Measurements from ENCODE around the gene SORCS3. TPM values are rescaled to one million over a fixed set of nuclear protein-coding genes. Genes with fewer than 3 reads are reported as not detected.

The SORCS3 gene
- polyA plus RNA-seq, 4 donors, result 0.07 to 0.31 TPM; not detected in 2

DNA sequence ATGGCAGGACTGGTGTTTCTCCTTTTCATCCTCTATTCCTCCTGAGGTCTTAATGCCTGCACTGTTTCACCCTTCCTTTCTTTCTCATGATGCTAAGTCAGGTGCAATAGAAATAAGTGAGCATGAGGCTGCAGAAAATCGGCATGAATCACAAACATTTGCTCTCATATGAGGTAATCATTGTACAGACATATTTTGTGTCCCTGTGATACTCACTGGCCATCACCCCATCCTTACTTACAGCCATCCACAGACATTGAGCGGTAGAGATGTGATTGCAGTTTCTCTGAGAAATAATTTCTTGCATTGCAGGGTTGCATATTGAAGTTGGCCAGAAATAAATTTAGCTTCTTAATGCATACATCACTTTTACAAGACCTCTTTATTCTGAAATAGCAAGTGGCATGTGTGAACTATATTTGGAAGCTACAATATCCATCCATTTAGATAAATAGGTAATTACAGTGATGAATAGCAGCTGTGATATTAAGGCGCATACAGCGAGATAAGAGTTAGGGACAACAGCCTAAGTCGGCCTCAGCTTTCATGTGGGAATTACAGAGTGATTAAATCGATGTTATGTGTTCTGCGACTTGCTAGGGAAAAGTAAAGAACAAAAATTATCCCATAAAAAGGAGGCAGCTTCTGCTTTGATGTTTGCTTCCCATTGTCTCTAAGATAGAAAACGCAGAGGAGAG is 612.6 kb downstream of the SORCS3 start:
- Histone ChIP-seq H3K9me3 (ENCODE audit: control insufficient read depth in 2 of 2, insufficient read depth in 1 of 2, low read depth in 1 of 2, low read length in 1 of 2) (no peaks in the 10 kb centered on the region), H3K4me1 (ENCODE audit: control insufficient read depth in 3 of 3, insufficient read depth in 2 of 3, low read depth in 1 of 3, low read length in 2 of 3) (no peaks in the 10 kb centered on the region), H3K27me3 (ENCODE audit: control insufficient read depth in 3 of 3, insufficient read depth in 3 of 3, low read length in 3 of 3) (no peaks in the 10 kb centered on the region), H3K36me3 (ENCODE audit: control insufficient read depth in 3 of 3, insufficient read depth in 2 of 3, low read depth in 1 of 3, low read length in 3 of 3) (no peaks in the 10 kb centered on the region), H3K27ac (ENCODE audit: low read depth in 1 of 3, low read length in 2 of 3) (no peak overlapping the region), H3K4me3 (ENCODE audit: low read depth in 1 of 3, low read length in 3 of 3) (no peak overlapping the region)
- 22 to 69% (median 47%) methylated on average over 8 of the region's 8 CpGs for WGBS, 3 donors
- no peak for DNase-seq
- no peak for FAIRE-seq

DNA sequence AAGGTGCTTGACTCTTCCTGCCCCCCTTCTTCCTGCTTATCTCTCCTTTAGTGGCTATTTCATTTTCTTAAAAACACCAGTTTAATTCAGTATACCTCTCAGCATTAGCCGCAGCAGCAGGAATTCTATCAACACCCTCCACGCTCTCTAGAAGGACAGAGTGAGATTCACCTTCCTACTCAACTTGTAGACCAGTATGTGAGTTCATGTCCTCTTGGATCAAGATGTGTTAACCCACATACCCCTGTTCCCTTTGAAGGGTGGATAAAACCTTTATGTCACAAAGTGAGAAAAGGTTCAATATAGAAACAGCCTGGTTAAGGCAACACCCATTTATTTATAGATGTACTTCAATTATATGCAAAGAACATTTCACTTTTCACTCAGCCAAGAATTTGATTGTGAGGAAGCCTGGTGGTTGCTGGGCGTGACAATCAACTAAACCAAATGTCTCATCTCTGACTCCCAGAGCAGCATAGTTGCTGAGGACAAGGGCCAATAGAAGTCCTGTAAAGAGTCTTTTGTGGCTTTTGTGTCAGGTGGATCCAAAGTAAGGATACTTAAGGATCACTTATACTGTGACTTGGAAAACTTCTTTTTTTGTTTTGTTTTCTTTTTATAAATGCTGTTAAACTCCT is 617.1 kb downstream of the SORCS3 start:
- H3K36me3 ChIP-seq (ENCODE audit: control insufficient read depth in 3 of 3, insufficient read depth in 2 of 3, low read depth in 1 of 3, low read length in 3 of 3), result no peaks in the 10 kb centered on the region
- H3K9me3 ChIP-seq (ENCODE audit: control insufficient read depth in 2 of 2, insufficient read depth in 1 of 2, low read depth in 1 of 2, low read length in 1 of 2), result no peaks in the 10 kb centered on the region
- H3K4me1 ChIP-seq (ENCODE audit: control insufficient read depth in 3 of 3, insufficient read depth in 2 of 3, low read depth in 1 of 3, low read length in 2 of 3), result no peaks in the 10 kb centered on the region
- no peaks in the 10 kb centered on the region for H3K27me3 ChIP-seq (ENCODE audit: control insufficient read depth in 3 of 3, insufficient read depth in 3 of 3, low read length in 3 of 3)
- no peak overlapping the region for H3K4me3 ChIP-seq (ENCODE audit: low read depth in 1 of 3, low read length in 3 of 3)
- 83 to 85% (median 85%) methylated on average over 3 of the region's 3 CpGs for WGBS, 3 donors
- FAIRE-seq (no peak), DNase-seq (no peak)
- no peak overlapping the region for H3K27ac ChIP-seq (ENCODE audit: low read depth in 1 of 3, low read length in 2 of 3)

DNA sequence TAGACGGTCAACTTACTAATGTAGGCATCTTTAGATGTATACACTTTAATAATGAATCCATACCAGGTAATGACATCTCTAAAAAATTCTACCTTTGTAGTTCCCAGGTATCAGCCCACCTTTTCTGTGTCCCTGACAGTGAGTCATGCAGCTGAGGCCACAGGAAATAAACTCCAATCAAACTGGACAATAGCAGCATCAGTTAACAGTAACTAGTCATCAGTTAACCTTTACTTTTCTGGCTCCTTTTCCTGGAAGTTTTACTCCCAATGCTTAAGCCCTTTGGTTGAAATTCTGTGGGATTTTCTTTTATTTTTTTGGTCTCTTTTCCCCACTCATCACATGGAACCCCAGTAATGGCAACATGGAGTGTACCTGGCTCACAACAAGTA is 617.6 kb downstream of the SORCS3 start:
- H3K27ac ChIP-seq (ENCODE audit: low read depth in 1 of 3, low read length in 2 of 3), result no peak overlapping the region
- H3K4me1 ChIP-seq (ENCODE audit: control insufficient read depth in 3 of 3, insufficient read depth in 2 of 3, low read depth in 1 of 3, low read length in 2 of 3), result no peaks in the 10 kb centered on the region
- DNase-seq (no peak), FAIRE-seq (no peak)
- no peak overlapping the region for H3K4me3 ChIP-seq (ENCODE audit: low read depth in 1 of 3, low read length in 3 of 3)
- no peaks in the 10 kb centered on the region for H3K9me3 ChIP-seq (ENCODE audit: control insufficient read depth in 2 of 2, insufficient read depth in 1 of 2, low read depth in 1 of 2, low read length in 1 of 2)
- no peaks in the 10 kb centered on the region for H3K27me3 ChIP-seq (ENCODE audit: control insufficient read depth in 3 of 3, insufficient read depth in 3 of 3, low read length in 3 of 3)
- 76 to 84% (median 77%) methylated on average over 1 of the region's 1 CpG for WGBS, 3 donors
- H3K36me3 ChIP-seq (ENCODE audit: control insufficient read depth in 3 of 3, insufficient read depth in 2 of 3, low read depth in 1 of 3, low read length in 3 of 3), result no peaks in the 10 kb centered on the region

DNA sequence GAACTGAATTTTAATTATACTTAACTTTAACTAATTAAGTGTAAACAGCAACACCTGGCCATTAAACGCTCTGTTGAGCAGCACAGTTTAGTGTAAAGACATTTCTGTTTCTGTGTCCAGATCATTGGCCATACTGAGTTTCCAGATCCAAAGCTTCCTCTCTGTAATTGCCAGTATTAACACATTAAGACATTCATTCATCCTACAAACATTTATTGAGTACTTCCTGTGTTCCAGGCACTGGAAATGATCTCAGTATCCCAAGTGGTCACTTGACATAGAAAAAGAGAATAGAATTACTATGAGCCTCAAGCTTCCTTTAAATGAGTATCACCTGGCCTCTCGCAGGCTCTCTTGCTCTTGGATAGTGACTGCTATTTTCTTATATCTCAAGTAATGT is 618.1 kb downstream of the SORCS3 start:
- no peak overlapping the region for H3K4me3 ChIP-seq (ENCODE audit: low read depth in 1 of 3, low read length in 3 of 3)
- DNase-seq (no peak), FAIRE-seq (no peak)
- H3K36me3 ChIP-seq (ENCODE audit: control insufficient read depth in 3 of 3, insufficient read depth in 2 of 3, low read depth in 1 of 3, low read length in 3 of 3), result no peaks in the 10 kb centered on the region
- H3K27me3 ChIP-seq (ENCODE audit: control insufficient read depth in 3 of 3, insufficient read depth in 3 of 3, low read length in 3 of 3), result no peaks in the 10 kb centered on the region
- no peaks in the 10 kb centered on the region for H3K9me3 ChIP-seq (ENCODE audit: control insufficient read depth in 2 of 2, insufficient read depth in 1 of 2, low read depth in 1 of 2, low read length in 1 of 2)
- no peak overlapping the region for H3K27ac ChIP-seq (ENCODE audit: low read depth in 1 of 3, low read length in 2 of 3)
- H3K4me1 ChIP-seq (ENCODE audit: control insufficient read depth in 3 of 3, insufficient read depth in 2 of 3, low read depth in 1 of 3, low read length in 2 of 3), result no peaks in the 10 kb centered on the region
- WGBS, 3 donors, result 72 to 85% (median 77%) methylated on average over 2 of the region's 2 CpGs

DNA sequence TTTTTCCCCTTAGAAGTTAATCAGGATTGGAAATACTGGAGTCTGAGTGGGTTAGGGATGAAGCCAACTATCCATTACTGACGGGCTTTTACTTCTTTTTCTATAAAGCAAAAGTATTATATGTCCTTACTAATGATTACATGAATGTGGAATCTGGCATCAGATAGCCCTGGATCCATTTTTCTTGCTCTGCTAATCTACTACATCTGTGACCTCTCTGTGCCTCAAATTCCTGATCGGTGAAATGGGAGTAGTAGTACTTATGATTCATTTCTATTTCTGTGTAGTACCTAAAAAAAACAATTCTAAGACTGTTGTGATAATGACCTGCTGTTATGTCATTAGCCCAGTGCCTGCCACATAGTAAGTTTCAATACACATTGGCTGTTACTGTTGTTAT is 621.6 kb downstream of the SORCS3 start:
- no peaks in the 10 kb centered on the region for H3K27me3 ChIP-seq (ENCODE audit: control insufficient read depth in 3 of 3, insufficient read depth in 3 of 3, low read length in 3 of 3)
- DNase-seq, result no peak
- 74 to 86% (median 75%) methylated on average over 2 of the region's 2 CpGs for WGBS, 3 donors
- H3K9me3 ChIP-seq (ENCODE audit: control insufficient read depth in 2 of 2, insufficient read depth in 1 of 2, low read depth in 1 of 2, low read length in 1 of 2), result no peaks in the 10 kb centered on the region
- no peak overlapping the region for H3K27ac ChIP-seq (ENCODE audit: low read depth in 1 of 3, low read length in 2 of 3)
- H3K4me1 ChIP-seq (ENCODE audit: control insufficient read depth in 3 of 3, insufficient read depth in 2 of 3, low read depth in 1 of 3, low read length in 2 of 3), result no peaks in the 10 kb centered on the region
- H3K4me3 ChIP-seq (ENCODE audit: low read depth in 1 of 3, low read length in 3 of 3), result no peak overlapping the region
- no peak for FAIRE-seq
- no peaks in the 10 kb centered on the region for H3K36me3 ChIP-seq (ENCODE audit: control insufficient read depth in 3 of 3, insufficient read depth in 2 of 3, low read depth in 1 of 3, low read length in 3 of 3)

DNA sequence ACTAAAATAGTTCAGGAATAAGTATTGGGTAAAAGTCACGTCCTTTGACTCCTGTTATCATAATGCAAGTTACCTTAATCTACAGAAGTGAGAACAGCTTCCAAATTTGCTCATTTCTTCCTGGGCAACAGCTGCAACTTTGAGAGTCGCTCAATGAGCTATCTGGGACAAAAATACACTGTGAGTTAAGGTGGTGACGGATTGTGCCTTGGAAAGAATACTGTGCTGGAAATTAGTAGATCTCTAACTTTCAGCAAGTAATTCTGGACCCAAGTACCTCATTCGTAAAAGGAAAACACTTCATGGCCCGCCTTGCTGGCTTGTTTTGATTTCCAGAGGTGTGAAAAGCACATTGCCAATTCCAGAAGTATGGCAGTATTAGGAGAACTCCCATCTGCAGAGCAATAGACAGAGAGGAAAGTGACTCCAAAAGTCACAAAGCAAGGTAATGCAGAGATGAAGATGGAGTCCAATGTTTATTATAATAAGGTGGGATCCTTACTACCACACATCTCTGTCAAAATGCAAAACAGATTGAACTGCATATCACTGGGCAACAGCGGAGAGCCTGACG is 626.0 kb downstream of the SORCS3 start:
- Histone ChIP-seq H3K27ac (ENCODE audit: low read depth in 1 of 3, low read length in 2 of 3) (no peak overlapping the region), H3K4me1 (ENCODE audit: control insufficient read depth in 3 of 3, insufficient read depth in 2 of 3, low read depth in 1 of 3, low read length in 2 of 3) (no peaks in the 10 kb centered on the region), H3K27me3 (ENCODE audit: control insufficient read depth in 3 of 3, insufficient read depth in 3 of 3, low read length in 3 of 3) (no peaks in the 10 kb centered on the region), H3K36me3 (ENCODE audit: control insufficient read depth in 3 of 3, insufficient read depth in 2 of 3, low read depth in 1 of 3, low read length in 3 of 3) (no peaks in the 10 kb centered on the region), H3K9me3 (ENCODE audit: control insufficient read depth in 2 of 2, insufficient read depth in 1 of 2, low read depth in 1 of 2, low read length in 1 of 2) (no peaks in the 10 kb centered on the region), H3K4me3 (ENCODE audit: low read depth in 1 of 3, low read length in 3 of 3) (no peak overlapping the region)
- DNase-seq (no peak), FAIRE-seq (no peak)
- WGBS, 3 donors, result 70 to 83% (median 82%) methylated on average over 7 of the region's 7 CpGs

DNA sequence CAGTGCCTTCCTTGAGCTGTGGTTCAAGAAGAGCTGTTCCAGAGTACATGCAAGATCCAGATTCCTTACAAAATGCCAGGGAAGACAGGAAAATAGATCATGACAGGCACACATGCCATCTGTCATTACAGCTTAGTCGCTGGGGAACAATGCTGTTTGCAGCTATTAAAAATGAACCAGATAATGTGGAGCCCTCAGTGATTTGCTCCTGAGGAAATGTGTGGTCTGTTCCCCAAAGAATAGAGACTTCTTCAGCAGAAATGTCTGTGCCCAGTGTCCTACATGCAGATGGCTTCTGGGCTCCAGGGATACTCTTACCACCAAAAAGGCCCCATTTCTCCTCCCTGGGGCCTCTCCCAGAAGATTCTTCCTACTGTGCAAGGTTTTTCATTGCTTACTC is 627.9 kb downstream of the SORCS3 start:
- Histone ChIP-seq H3K4me3 (ENCODE audit: low read depth in 1 of 3, low read length in 3 of 3) (no peak overlapping the region), H3K27ac (ENCODE audit: low read depth in 1 of 3, low read length in 2 of 3) (no peak overlapping the region), H3K9me3 (ENCODE audit: control insufficient read depth in 2 of 2, insufficient read depth in 1 of 2, low read depth in 1 of 2, low read length in 1 of 2) (no peaks in the 10 kb centered on the region), H3K36me3 (ENCODE audit: control insufficient read depth in 3 of 3, insufficient read depth in 2 of 3, low read depth in 1 of 3, low read length in 3 of 3) (no peaks in the 10 kb centered on the region), H3K4me1 (ENCODE audit: control insufficient read depth in 3 of 3, insufficient read depth in 2 of 3, low read depth in 1 of 3, low read length in 2 of 3) (no peaks in the 10 kb centered on the region), H3K27me3 (ENCODE audit: control insufficient read depth in 3 of 3, insufficient read depth in 3 of 3, low read length in 3 of 3) (no peaks in the 10 kb centered on the region)
- DNase-seq (no peak), FAIRE-seq (no peak)
- WGBS, 3 donors, result 48 to 61% (median 52%) methylated on average over 1 of the region's 1 CpG

DNA sequence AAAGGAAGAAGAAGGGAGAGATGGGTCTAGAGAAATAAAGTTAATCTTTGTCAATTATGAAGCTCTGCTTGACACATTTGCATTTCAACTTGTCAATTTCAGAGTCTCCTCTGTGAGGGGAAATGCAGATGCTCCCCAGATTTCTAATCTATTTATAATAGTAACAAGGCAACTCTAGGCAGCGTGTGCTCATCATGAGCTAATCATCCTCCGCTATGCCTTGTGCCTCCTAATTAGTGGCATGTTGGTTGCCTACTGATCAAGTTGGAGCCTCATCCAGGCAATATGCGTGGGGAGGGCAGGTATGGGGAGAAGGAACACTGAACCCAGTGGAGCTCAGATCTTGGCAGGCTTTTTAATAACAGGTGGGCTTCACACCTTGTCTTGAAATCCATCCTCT is 628.6 kb downstream of the SORCS3 start:
- no peak for FAIRE-seq

More for the DNA sequence above, 628.6 kb downstream of the SORCS3 start:
- Histone ChIP-seq H3K27ac (ENCODE audit: low read depth in 1 of 3, low read length in 2 of 3) (no peak overlapping the region), H3K4me1 (ENCODE audit: control insufficient read depth in 3 of 3, insufficient read depth in 2 of 3, low read depth in 1 of 3, low read length in 2 of 3) (no peaks in the 10 kb centered on the region), H3K36me3 (ENCODE audit: control insufficient read depth in 3 of 3, insufficient read depth in 2 of 3, low read depth in 1 of 3, low read length in 3 of 3) (no peaks in the 10 kb centered on the region), H3K9me3 (ENCODE audit: control insufficient read depth in 2 of 2, insufficient read depth in 1 of 2, low read depth in 1 of 2, low read length in 1 of 2) (no peaks in the 10 kb centered on the region), H3K4me3 (ENCODE audit: low read depth in 1 of 3, low read length in 3 of 3) (no peak overlapping the region), H3K27me3 (ENCODE audit: control insufficient read depth in 3 of 3, insufficient read depth in 3 of 3, low read length in 3 of 3) (no peaks in the 10 kb centered on the region)
- 84 to 86% (median 85%) methylated on average over 3 of the region's 3 CpGs for WGBS, 3 donors
- DNase-seq, result no peak

Measured in small intestine (tissue), 7 donors.